ENCODE measurements around the gene SLC23A2. TPM values are rescaled to one million over a fixed set of nuclear protein-coding genes. Genes with fewer than 3 reads are reported as not detected.

The SLC23A2 gene
- total and polyA plus RNA-seq, 8 donors, result 4.3 to 12.9 (median 8.8) TPM

DNA sequence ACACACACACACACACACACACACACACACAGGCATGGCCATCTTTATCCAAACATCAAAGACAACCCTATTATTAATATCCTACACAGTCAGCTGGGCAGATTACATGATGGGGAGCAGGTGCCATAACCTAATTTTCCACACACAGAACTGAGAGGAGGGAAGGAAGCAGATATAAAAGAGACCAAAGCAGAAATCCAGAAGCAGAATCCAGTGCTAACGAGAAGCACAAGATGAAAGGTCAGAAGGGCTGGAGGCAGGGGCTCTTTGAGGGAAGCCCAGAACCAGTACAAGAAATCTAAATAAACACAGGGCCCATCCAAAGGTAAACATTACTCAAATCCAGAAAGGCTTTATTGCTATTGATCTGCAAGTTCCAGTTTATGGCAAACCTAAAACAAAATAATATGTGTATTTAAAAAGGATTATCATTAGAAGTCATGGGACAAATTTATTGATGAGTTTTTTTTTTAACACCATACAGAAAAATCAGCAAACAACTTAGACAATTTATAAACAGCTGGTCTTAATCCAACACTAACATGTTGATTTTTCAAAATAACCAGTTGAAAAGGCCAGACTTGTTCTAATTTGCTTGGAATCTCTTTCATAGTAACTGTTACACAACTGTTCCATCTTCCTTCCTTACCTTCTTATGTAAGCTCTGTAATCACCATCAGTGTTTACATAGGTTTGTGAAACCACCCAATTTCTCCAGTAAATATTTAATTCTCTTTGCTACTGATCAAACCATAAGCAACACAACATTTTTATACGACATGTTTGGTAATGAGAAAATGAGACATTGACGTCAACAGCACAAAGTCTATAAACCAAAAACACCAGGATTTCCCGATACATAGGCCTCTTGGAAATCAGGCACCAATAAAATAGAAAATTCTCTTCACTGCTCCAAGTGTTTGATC lies 34.2 kb downstream of the SLC23A2 start:
- Histone ChIP-seq H3K27me3 (no peaks in the 10 kb centered on the region), H3K4me3 (no peak overlapping the region), H3K4me1 (peaks cover 13 to 14% (median 13%) of the 10 kb centered on the region in 3 donors), H3K9me3 (no peaks in the 10 kb centered on the region), H3K27ac (peak overlapping the region in 2 of 4 donors; percentile 2 to 62), H3K36me3 (no peaks in the 10 kb centered on the region)
- ATAC-seq (peak; percentile 81 to 88 (median 82)), FAIRE-seq (no peak), DNase-seq (no peak)
- WGBS, 2 donors, result 29 to 35% methylated on average over 4 of the region's 4 CpGs
- intact Hi-C loops (cut with DNase I), result no loop called here
- TF ChIP-seq, protein P1, sequence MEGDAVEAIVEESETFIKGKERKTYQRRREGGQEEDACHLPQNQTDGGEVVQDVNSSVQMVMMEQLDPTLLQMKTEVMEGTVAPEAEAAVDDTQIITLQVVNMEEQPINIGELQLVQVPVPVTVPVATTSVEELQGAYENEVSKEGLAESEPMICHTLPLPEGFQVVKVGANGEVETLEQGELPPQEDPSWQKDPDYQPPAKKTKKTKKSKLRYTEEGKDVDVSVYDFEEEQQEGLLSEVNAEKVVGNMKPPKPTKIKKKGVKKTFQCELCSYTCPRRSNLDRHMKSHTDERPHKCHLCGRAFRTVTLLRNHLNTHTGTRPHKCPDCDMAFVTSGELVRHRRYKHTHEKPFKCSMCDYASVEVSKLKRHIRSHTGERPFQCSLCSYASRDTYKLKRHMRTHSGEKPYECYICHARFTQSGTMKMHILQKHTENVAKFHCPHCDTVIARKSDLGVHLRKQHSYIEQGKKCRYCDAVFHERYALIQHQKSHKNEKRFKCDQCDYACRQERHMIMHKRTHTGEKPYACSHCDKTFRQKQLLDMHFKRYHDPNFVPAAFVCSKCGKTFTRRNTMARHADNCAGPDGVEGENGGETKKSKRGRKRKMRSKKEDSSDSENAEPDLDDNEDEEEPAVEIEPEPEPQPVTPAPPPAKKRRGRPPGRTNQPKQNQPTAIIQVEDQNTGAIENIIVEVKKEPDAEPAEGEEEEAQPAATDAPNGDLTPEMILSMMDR (IDR thresholded peaks at IDR 0.05), result no peak

DNA sequence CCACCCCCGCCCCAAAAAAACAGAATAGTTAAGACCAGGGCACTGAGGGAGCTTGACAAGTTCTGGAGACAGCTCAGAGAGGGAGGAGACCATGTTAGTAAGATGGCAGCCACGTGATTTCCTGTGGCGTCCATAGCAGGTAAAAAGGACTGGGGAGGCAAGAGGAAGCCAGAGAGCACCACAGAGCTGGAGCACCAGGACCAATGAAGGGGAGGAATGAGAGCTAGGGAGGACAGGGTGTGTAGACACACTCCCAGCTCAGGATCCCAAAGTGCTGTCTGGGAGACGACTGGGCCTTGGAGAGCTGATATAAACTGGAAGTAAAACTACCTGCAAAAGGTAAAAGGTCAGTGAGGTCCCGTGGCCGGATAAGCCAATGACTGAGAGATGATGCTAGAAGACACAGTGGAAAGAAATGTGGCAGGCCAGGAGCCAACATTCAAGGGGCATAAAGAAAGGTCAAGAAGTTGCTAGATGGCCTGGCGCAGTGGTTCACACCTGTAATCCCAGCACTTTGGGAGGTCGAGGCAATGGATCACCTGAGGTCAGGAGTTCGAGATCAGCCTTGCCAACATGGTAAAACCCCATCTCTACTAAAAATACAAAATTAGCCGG lies 39.0 kb downstream of the SLC23A2 start:
- Histone ChIP-seq H3K9me3 (no peaks in the 10 kb centered on the region), H3K4me1 (peaks cover 4 to 6% (median 6%) of the 10 kb centered on the region in 3 donors), H3K27ac (no peak overlapping the region), H3K36me3 (no peaks in the 10 kb centered on the region), H3K4me3 (no peak overlapping the region), H3K27me3 (no peaks in the 10 kb centered on the region)
- DNase-seq (no peak), ATAC-seq (no peak), FAIRE-seq (no peak)
- 89 to 91% methylated on average over 10 of the region's 10 CpGs for WGBS, 2 donors
- TF ChIP-seq, protein P1 (IDR thresholded peaks at IDR 0.05), result no peak
- intact Hi-C loops (cut with DNase I), result no loop called here

DNA sequence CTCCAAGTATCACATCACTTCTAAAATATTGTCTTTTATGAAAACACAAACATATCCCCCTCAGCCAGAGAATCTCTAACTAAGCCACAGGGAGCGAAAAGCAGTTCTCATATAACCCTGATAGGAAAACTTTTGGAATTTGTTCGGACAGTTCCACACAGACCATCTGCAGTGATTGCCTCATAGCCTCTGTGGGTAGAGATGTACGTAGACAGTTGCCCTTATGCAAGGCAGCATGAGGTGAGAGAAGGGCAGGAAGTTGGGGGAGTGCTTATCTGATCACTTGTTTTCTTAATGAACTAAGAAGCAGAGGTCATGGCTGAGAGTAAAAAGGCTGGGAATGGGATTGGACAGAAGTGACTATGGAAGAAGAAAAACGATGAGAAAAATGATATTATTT lies 39.6 kb downstream of the SLC23A2 start:
- no peak for FAIRE-seq
- Histone ChIP-seq H3K4me1 (peaks cover 0 to under 1% (median 0%) of the 10 kb centered on the region in 3 donors), H3K36me3 (no peaks in the 10 kb centered on the region), H3K9me3 (no peaks in the 10 kb centered on the region), H3K27me3 (no peaks in the 10 kb centered on the region), H3K27ac (no peak overlapping the region), H3K4me3 (no peak overlapping the region)
- peak in 3 of 4 donors; percentile 19 to 64 (median 51) for ATAC-seq
- no peak for DNase-seq
- 81 to 95% methylated on average over 4 of the region's 4 CpGs for WGBS, 2 donors
- TF ChIP-seq, protein P1 (IDR thresholded peaks at IDR 0.05), result no peak
- intact Hi-C loops (cut with DNase I), result no loop called here

DNA sequence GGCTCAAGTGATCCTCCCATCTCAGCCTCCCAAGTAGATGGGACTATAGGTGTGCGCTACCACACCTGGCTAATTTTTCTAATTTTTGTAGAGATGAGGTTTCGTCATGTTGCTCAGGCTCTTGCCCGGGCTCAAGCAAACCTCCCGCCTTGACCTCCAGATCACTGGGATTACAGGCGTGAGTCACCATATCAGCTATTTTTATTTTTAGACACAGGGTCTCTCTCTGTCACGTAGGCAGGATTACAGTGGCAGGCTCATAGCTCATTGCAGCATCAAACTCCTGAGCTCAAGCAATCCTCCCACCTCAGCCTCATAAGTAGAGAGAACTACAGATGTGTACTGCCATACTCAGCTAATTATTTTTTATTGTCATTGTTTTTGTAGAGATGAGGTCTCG lies 41.7 kb downstream of the SLC23A2 start:
- FAIRE-seq (no peak), ATAC-seq (no peak)
- intact Hi-C loops (cut with DNase I), result no loop called here

More for the DNA sequence above, 41.7 kb downstream of the SLC23A2 start:
- Histone ChIP-seq H3K9me3 (no peaks in the 10 kb centered on the region), H3K27ac (no peak overlapping the region), H3K27me3 (no peaks in the 10 kb centered on the region), H3K4me1 (no peaks in the 10 kb centered on the region), H3K36me3 (no peaks in the 10 kb centered on the region), H3K4me3 (no peak overlapping the region)
- TF ChIP-seq, protein P1 (IDR thresholded peaks at IDR 0.05), result no peak
- 90 to 94% methylated on average over 7 of the region's 7 CpGs for WGBS, 2 donors
- DNase-seq, result no peak
